Kidney tubule cell (primary cell): Measurements from ENCODE around the gene ZNF532.
"Not testable (repeated sequence)": the region's sequence is repeated elsewhere in the genome, so short reads cannot be mapped to it uniquely, and the experiment has no call there.

ENCODE experiments used
- DNase-seq: peaks from one replicate; pipeline ENCODE4 v3.0.0-alpha.2; 2018; ENCODE audit warnings: low spot score

Gene ZNF532

DNA sequence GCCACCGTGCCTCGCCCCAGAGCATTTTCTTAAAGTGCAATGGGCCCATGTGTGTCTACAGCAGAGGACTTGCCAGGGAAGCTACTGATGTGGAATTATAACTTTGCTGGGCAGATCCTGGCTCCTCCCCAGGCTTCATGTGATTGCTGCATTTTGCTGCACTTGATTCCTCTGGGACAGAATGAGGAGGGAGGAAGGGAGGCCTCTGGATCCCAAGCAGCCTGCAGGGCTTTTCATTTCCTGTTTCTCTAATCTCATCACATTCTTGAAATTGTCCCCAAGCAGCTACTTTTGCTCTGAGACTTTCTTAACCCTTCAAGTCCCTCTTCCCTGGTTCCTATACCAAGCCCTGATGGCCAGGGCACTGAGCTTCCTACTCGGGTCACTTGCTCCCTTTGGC, 140.6 kb downstream of the ZNF532 start:
- peak; percentile 66 for DNase-seq

DNA sequence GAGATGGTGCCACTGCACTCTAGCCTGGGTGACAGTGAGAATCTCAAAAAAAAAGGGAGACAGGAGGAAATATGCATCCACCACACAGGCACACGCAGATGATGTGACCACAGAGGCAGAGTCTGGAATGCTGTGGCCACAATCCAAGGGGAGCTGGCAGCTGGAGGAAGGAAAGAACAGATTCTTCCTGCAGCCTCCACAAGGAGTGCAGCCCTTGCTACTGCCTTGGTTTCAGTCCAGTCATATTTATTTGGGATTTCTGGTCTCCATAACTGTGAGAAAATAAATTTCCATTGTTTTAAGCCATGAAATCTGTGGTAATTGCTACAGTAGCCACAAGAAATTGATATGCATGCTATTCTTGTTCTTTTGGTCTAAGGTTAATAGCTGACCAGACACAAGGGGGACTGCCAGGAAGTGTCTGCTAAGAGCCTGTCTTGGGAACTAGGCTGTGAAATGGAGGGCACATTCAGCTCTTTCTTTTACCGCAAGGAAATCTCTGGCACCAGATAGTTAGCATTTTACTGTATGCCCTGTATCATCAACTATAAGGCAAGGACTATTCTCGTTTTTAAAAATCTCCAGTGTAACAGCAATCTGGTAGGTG, 141.9 kb downstream of the ZNF532 start:
- peak; percentile 40 for DNase-seq

DNA sequence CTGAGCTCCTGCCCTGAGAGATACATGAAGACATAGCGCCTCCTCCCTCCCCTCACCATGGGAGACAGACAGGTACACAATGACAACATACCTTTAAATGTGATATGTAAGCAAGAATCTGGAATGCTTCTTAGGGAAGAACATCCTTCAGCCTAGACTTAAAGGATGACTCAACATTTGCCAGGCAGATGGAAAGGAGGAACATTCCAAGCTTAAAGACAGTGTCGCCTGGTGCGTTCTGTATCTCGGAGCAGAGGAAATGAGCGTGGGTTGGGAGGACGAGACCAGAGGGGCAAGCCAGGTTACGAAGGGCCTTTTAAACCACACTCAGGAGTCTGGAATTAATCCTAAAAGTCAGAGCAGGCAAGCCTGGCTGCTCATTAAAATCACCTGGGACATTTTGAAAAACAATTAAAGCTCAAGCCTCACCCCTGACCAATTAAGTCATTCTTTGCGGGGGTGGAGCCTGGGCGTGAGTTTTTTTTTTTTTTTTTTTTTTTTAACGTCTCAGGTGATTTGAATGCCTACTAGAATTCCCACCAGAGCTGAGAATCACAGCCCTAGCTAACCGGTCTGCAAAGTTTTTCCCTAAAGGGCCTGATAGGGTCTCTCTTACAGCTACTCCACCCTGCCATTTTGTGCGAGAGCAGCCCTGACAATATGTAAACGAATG, 143.8 kb downstream of the ZNF532 start:
- DNase-seq: peak; percentile 96

DNA sequence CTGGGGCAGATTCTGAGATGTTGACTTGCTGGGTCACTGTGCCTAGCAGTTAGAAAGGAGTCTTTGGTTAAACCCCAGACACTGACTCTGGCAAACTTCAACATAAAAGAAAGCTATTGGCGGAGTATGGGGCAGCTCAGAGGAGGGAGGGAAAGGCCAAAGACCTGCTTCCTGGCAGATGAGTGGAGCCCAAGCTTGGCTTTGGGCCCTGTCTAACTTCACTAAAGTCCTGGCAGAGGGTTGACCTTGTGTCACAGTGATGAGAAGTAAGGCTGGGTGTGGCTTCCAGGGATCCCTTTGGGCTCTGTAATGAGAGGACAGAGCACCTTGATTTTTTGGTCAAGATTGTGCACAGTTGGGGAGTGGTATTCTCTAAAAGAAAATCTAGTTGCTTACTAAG, 145.2 kb downstream of the ZNF532 start:
- DNase-seq: no peak

DNA sequence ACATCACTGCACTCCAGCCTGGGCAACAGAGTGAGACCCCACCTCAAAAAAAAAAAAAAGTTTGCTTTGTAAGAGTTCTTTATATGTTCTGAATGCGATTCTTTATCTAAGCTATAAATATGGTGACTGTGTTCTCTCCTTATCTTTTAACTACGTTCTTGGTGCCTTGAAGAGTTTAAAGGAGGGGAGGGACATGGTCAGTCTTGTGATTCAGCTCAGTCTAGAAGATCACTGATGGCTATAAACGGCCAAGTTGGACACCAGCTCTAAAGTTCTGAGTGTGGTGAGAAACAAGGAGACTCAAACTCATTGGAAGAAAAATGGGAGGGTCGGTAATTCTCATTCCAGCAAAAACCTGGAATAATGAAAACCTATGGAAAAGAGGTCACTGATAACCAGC, 146.6 kb downstream of the ZNF532 start:
- no peak for DNase-seq

DNA sequence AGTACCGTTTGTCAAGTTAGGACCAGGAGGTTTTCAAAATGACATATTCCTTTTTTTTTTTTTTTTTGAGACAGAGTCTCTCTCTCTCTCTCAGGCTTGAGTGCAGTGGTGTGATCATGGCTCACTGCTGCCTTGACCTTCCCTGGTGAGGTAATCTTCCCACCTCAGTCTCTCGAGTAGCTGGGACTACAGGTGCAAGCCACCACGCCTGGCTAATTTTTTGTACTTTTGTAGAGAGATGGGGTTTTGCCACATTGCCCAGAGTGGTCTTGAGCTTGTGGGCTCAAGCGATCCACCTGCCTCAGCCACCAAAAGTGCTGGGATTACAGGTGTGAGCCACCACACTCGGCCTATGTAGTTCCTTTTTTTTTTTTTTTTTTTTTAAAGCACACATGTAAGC, 147.1 kb downstream of the ZNF532 start:
- DNase-seq: peak; percentile 30

DNA sequence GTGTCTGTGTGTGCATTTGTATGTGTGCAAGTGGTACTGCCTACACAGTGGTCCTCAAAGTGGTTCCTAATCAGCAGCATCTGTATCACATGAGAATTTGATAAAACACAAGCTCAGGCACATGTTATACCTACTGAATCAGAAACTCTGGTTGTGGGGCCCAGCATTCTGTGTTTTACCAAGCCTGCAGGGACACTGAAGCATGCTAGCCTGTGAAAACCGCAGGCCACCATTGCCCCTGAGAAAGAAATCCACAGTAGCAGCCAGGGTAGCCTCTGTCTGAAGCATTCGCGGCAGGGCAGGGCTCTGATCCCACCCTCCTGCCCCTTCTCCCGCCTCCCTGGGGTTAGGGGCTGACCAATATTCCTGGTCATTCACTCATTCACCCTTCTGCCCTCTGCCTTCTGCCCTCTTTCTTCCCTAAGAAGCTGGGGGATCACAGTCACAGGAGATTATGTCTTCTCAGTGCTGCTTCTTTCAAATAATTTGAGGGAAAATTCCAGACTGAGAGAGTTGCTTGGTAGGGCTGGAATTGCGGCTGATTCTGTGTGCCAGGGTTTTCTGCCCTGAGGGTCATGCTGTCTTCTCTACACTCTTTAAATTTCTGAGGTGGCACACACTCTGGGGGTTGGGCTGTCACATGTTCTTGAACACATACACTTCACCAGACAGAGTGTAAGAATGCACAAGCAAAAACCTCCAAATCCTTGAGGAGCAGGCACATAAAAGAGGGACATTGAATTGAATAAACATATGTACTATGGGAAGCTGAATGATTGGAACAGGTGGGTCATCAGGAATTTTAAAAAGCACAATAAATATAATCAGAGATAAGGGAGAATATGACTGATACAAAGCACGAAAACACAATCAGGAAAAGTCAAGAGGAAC, 148.4 kb downstream of the ZNF532 start:
- no peak for DNase-seq

DNA sequence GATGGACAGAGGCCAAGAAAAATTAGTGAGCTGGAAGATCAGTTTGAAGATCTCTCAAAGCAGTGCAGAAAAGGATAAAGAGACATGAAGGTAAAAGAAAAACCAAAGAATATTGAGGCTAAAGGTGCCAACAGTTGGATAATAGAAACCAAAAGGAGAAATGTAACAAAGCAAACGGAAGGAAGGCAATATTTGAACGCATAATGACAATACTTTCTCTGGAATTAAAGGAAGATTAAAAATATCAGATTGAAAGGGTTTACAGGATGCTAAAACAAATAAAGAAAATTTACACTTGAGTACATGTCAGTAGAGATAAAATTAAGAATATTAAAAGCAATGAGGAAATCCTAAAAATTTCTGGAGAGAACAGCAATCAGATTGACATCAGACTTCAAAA, 149.1 kb downstream of the ZNF532 start:
- no peak for DNase-seq

DNA sequence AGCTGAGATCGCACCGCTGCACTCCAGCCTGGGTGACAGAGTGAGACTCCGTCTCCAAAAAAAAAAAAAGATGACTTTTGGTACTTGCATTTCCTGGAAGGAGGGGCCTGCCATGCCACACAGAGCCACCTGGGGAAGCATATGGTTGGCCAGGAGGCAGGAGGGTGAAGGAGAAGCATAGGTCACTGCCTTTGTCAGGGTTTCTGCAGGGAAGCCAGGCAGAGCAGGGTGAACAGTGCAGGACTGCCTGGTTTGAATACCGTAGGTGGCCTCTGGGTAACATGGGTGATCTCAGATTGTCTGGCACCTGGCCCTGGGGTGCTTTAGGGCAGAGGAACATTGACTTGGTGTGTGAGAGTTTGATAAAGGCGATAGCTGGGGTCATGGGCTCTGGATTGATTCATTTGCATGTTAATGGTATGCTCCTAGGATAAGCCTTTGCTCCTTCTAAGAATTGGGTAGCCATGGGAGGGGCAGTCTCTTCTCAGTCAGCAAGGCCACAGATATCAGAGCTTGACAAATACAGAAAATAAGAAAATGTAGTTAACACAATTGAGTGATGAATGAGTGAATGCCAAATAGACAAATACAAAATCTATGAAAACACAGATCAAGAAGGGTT, 151.0 kb downstream of the ZNF532 start:
- no peak for DNase-seq

DNA sequence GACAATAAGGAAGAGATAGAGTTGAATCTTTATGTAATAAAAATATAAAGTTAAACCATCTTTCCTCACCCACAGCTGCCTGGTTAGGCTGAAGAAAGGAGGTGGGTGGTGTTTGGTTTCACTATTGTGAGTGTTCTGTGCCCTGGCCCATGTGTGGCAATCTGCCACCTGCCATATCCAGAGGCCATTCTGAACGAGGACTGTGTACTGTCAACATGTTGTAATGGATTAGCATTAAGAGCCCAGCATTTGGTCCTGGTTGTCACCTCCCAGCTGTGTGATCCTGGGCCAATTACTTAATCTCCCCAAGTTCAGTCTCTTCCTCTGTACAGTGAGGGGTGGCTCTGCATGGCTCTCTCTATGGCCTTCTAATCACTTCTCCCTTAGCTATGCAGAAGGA, 156.8 kb downstream of the ZNF532 start:
- no peak for DNase-seq

DNA sequence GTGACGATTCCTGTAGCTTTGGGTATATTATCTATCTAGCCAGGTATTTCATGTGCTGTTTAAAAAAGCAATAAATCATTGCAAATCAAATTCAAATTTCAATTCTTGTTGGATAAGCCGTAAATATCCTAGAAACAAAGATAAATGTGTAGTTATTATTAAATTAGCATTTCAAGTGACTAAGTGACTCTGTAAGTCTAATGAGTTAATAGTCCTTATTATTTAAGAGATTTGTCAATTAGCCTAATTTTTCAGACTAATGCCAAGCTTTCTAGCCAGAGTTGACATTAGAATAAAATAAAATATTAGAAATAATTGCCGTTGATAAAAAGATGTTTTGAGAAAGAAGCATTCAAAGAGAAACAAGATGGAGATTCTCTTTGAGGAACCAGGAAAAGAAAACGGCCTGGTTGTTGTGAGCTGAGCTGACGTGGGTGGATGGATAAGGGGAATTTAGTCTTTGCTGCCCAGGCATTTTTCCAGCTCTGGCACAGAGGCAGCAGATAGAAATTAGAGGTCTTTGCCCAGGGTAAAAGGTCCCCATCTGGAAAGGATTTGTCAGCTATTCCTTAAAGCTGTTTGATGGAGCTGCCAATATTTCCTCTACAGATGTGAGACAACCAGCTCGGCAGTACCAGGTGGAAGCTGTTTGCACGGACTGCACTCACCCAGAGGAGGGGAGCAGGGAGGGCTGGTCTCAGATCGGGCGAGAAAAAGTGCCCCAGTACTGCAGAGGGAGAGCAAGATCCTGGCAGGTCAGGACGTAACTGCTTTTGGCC, 157.7 kb downstream of the ZNF532 start:
- peak; percentile 53 for DNase-seq

DNA sequence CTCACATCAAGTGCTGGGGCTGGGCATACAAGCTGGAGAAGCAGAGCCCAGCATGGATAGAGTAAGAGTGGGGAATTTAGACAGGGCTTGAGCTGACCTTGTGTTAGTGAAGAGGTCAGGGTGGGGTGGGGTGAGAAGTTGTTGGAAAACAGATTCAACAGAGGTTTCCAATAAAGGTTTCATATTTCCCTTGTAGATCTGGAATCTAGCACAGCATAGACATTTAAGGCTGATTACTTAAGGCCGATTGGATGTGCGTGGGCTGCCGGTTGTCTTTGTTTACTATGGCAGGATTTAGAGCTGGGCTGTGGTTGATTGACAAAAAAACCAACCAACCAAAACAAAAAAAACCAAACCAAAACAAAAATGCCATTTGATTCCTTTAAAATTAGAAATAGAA, 160.2 kb downstream of the ZNF532 start:
- DNase-seq: no peak

DNA sequence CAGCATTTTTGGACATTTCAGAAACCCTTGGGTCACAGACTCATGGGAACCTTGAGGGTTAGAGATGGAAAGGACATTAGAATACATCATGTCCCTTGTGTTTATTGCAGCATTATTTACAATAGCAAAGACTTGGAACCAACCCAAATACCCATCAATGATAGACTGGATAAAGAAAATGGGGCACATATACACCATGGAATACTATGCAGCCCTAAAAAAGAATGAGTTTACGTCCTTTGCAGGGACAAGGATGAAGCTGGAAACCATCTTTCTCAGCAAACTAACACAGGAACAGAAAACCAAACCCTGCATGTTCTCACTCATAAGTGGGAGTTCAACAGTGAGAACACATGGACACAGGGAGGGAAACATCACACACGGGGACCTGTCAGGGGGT, 160.9 kb downstream of the ZNF532 start:
- DNase-seq: not testable (repeated sequence)

DNA sequence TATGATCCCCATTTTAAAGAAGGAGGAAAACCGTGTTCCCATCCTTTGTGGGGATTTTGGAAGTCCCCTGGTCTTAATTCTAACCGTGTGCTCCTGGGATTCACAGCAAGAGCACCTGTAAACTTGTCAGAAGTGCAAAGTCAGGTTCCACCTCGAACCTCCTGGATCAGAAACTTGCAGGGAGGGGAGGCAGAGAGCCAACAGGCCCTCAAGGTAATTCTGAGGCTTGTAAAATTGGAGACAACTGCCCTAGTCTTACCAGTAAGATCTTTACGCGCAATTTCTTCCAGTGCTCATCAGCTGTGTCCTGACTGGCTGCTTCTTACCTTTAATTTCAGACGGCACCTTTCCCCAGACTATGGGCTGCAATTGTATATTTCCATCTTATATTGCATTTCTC, 161.7 kb downstream of the ZNF532 start:
- no peak for DNase-seq

DNA sequence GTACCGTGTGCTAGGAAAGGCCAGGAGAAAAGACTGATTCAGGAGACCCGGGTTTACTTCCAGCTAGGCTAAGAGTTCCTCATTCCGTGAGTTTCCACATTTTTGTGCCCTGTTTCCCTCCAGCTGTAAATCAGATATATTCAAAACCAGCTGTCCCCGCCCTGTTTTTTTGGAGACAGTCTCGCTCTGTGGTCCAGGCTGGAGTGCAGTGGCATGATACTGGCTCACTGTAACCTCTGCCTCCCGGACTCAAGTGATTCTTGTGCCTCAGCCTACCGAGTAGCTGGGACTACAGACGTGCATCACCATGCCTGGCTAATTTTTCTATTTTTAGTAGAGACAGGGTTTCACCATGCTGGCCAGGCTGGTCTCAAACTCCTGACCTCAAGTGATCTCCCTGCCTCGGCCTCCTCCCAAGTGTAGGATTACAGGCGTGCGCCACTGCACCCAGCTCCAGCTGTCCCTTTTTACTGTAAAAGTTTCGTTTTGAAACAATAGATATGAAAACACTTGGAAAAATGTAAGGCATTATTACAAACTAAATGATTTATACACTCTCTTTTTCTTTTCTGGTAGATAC, 162.2 kb downstream of the ZNF532 start:
- DNase-seq: no peak

DNA sequence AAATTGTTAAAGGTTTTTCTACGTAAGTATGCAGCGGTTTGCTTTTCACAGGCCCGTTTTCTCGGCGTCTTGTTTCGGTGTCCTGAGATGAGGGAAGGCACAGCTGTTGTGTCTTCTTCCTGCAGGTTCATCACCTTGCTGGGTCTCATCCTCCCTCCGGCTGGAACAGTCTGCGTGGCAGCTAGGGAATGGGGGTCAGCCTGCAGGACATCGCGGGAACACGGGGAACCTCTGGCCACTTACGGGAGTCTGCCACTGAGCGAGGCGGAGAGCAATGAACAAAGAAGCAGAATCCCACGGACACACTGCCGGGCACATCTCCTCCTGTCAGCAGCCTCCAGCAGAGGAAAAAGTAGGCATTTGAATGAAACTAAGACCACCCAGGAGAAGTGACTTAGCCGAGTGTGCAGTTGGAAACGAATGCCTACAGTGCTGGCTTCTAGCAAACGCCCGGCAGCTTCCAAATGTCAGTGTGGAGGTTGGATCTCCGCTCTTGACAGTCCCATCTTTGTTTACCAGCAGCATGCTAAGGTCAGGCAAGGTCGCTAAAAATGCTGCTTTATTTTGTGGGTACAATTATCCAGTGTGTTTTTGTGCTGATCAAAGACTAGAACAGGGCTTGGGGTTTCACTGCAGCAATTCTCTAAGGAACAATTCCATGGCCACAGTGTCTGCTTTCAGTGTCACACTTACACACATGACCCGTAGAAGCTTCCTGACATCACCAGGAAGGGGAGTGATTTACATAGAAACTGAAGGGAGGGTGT, 165.2 kb downstream of the ZNF532 start:
- no peak for DNase-seq

DNA sequence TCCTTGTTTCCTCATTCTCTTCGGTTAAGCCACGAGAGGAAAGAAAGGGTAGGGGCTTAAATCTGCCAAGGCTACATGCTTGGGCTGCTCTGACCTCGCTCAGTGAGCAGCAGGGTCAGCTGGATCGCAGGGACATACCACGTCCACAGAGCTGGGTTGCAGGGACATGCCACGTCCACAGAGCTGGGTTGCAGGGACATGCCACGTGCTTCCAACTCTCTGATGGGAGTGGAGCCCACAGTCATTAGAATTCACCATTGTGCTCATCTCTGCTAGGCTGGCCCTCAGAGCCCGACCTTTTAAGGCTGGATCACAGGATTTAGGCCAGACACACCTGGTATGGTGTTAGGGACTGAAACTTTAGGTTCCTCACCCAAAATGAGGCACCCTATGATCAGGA, 167.6 kb downstream of the ZNF532 start:
- no peak for DNase-seq

DNA sequence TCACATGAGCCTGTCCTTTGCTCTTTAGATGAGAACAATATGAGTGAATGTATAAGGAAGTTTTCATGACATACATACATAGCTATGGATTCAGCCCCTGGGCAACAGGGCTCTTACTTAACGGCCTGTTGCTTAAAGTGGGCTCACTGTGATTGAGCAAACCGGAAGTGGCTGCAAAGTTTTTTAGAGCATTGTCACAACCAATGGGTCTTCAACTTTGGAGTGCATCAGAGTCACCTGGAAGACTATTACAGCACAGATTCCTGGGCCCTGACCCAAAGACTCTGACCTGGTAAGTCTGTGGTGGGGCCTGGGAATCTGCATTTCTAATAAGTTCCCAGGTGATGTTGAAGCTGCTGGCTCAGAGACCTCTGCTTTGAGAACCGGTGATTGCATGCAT, 168.7 kb downstream of the ZNF532 start:
- no peak for DNase-seq

DNA sequence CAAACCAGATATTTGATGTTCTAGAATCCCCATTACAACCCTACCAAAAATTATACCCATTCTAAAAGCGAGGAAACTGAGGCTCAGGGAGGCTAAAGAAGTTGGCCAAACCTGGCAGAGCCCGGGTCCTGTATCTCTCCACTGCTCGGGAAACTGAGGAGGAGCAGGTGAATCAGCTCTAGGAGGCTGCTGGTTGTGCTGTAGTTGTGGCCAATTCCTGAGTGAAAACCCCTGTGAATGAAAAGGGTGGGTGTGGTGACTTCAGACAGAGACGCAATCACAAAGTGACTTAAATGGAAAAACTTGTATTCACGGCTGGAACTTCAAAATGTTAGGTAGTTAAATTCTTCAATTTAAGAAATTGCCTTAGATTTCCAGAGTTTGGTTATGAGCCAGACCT, 169.3 kb downstream of the ZNF532 start:
- no peak for DNase-seq

DNA sequence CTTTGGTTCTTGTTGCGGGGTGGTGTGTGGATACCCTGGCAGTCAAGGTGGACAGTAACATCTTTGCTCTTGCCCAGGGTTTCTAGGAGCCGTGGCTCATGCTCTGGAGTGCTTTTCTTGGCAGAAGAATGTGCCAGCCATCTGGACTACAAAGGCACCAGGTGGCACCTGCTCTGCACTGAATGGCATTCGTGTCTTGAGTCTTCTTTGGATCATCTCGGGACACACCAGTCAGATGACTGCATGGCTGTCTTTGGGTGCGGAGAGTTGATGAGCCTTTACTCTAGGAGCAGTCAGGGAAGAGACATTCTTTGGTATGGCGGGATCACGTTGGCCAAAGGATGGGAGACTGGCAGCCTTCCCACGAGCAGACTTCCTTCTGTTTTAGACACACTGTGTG, 170.9 kb downstream of the ZNF532 start:
- no peak for DNase-seq
